H1 (cell line): Measurements from ENCODE around the gene CHST11.

Experiments used
- ATF3 ChIP-seq: IDR thresholded peaks from 2 replicates; pipeline ENCODE4 v1.6.1; 2011; ENCODE audit warnings: low read depth, mild to moderate bottlenecking, low read length; ENCODE audit not compliant: insufficient read depth
- CBX5 ChIP-seq: fragments of 300-800, 300-1000 bp; sonication (generic); IDR thresholded peaks from 2 replicates; pipeline ENCODE4 v1.7.1; 2016; ENCODE audit warnings: antibody characterized with exemption, low read length, low read depth
- CEBPB ChIP-seq: IDR thresholded peaks from 2 replicates; pipeline ENCODE4 v1.6.1; 2012; ENCODE audit warnings: low read depth, low read length
- CTCF ChIP-seq, 3 experiments: IDR thresholded peaks; 1 replicate in 2 of 3; 2 replicates in 1 of 3; pipeline versions ENCODE4 v1.5.1 to v1.6.1; 2011; ENCODE audit warnings: low read length in 3 of 3, mild to moderate bottlenecking in 3 of 3, inconsistent platforms in 2 of 3, low read depth in 1 of 3, moderate library complexity in 1 of 3; ENCODE audit not compliant: insufficient read depth in 1 of 3; ENCODE audit errors: control extremely low read depth in 1 of 3
- EZH2 ChIP-seq: fragments of 200-600 bp; sonication (generic); IDR thresholded peaks from 2 replicates; pipeline ENCODE4 v1.7.1; 2012; ENCODE audit warnings: low read depth, mild to moderate bottlenecking, moderate library complexity, low read length, inconsistent platforms; ENCODE audit not compliant: severe bottlenecking
- JUN ChIP-seq: IDR thresholded peaks from 2 replicates; pipeline ENCODE4 v1.6.1; 2011; ENCODE audit warnings: low read depth, mild to moderate bottlenecking, improper control_type of control experiment, low read length
- KDM5A ChIP-seq: fragments of 200-600 bp; IDR thresholded peaks from 2 replicates; pipeline ENCODE4 v1.7.1; 2012; ENCODE audit warnings: mild to moderate bottlenecking, low read length, inconsistent platforms, mixed read lengths
- PHF8 ChIP-seq: fragments of 200-600 bp; sonication (generic); conservative IDR thresholded peaks from 2 replicates; pipeline ENCODE4 v1.7.1; 2012; ENCODE audit warnings: low read depth, mild to moderate bottlenecking, inconsistent platforms, low read length, moderate library complexity
- POLR2A ChIP-seq, 2 experiments: IDR thresholded peaks; 1 replicate in 1 of 2; 2 replicates in 1 of 2; pipeline ENCODE4 v1.6.1; 2011; ENCODE audit warnings: low read depth in 2 of 2, low read length in 2 of 2, mild to moderate bottlenecking in 2 of 2; ENCODE audit errors: control extremely low read depth in 1 of 2
- POLR2AphosphoS5 ChIP-seq: IDR thresholded peaks from 2 replicates; pipeline ENCODE4 v1.6.1; 2011; ENCODE audit warnings: low read depth, low read length
- RAD21 ChIP-seq, 2 experiments: IDR thresholded peaks in 1 of 2; conservative IDR thresholded peaks in 1 of 2; 2 replicates each; pipeline ENCODE4 v1.6.1; 2011; ENCODE audit warnings: low read depth in 2 of 2, low read length in 2 of 2, improper control_type of control experiment in 1 of 2, inconsistent platforms in 1 of 2, mild to moderate bottlenecking in 1 of 2, moderate library complexity in 1 of 2
- TEAD4 ChIP-seq: IDR thresholded peaks from 2 replicates; pipeline ENCODE4 v1.6.1; 2012; ENCODE audit warnings: low read depth, low read length, inconsistent platforms, mixed read lengths
- YY1 ChIP-seq: IDR thresholded peaks from 2 replicates; pipeline ENCODE4 v1.6.1; 2011; ENCODE audit warnings: low read depth, mild to moderate bottlenecking, low read length

- TF ChIP-seq ATF3, result no peak
- TF ChIP-seq CTCF (IDR thresholded peaks at IDR 0.05; ENCODE audit: control extremely low read depth in 1 of 3, insufficient read depth in 1 of 3, low read depth in 1 of 3, low read length in 3 of 3), result no peak
- TF ChIP-seq POLR2AphosphoS5, result no peak
- no peak for TF ChIP-seq POLR2A (IDR thresholded peaks at IDR 0.05; ENCODE audit: control extremely low read depth in 1 of 2, low read depth in 2 of 2, low read length in 2 of 2)
- no peak for TF ChIP-seq EZH2
- 0 out of 2 replicates have a peak, but pooled peaks have one; percentile 12 for TF ChIP-seq TEAD4
- TF ChIP-seq RAD21 (IDR thresholded peaks at IDR 0.05 in 1 of 2, conservative IDR thresholded peaks at IDR 0.05 in 1 of 2; ENCODE audit: low read depth in 2 of 2, low read length in 2 of 2), result no peak
- no peak for TF ChIP-seq YY1
- TF ChIP-seq CEBPB, result no peak
- no peak for TF ChIP-seq KDM5A
- no peak for TF ChIP-seq JUN
- no peak for TF ChIP-seq CBX5
- no peak for TF ChIP-seq PHF8
Observed at GRCh38 chr12:104741497-104742367, 285.0 kb downstream of the CHST11 start.
